Chondrocyte (in vitro differentiated cells): Measurements from ENCODE around the gene MAN1A1. TPM values are rescaled to one million over a fixed set of nuclear protein-coding genes. Genes with fewer than 3 reads are reported as not detected.

ENCODE experiments used
- DNase-seq: peaks from one replicate; pipeline ENCODE4 v3.0.0; 2021; ENCODE audit warnings: mixed read lengths, low spot score
- H3K27ac Mint-ChIP-seq: one replicate; pipeline ENCODE4 v1.8.0; 2021; ENCODE audit warnings: mild to moderate bottlenecking, moderate library complexity, mixed read lengths; ENCODE audit not compliant: unreplicated experiment
- H3K27me3 Mint-ChIP-seq: 2 replicates; pipeline ENCODE4 v1.8.0; 2021; ENCODE audit warnings: low read depth, mixed read lengths
- H3K36me3 Mint-ChIP-seq: 2 replicates; pipeline ENCODE4 v1.8.0; 2021; ENCODE audit warnings: low read depth, mixed read lengths
- H3K4me1 Mint-ChIP-seq: 2 replicates; pipeline ENCODE4 v1.8.0; 2021; ENCODE audit warnings: low read depth, mild to moderate bottlenecking, mixed read lengths
- H3K4me3 Mint-ChIP-seq: one replicate; pipeline ENCODE4 v1.8.0; 2021; ENCODE audit warnings: mild to moderate bottlenecking, moderate library complexity, mixed read lengths; ENCODE audit not compliant: unreplicated experiment
- H3K9me3 Mint-ChIP-seq: 2 replicates; pipeline ENCODE4 v1.8.0; 2021; ENCODE audit warnings: low read depth, mixed read lengths
- total RNA-seq: library from RNA; stranded (reverse); gene quantifications from 3 replicates; pipeline ENCODE4 v1.2.1, GENCODE V29; 2021
- TF ChIP-seq, protein P1 (sequence below): fragments of 200-600 bp; sonication (generic); IDR thresholded peaks from 2 replicates; pipeline ENCODE4 v1.5.0; 2021; ENCODE audit warnings: antibody characterized with exemption, mild to moderate bottlenecking, moderate library complexity

The MAN1A1 gene
- total RNA-seq, 1 donor from 2014 or later = 7.2 TPM

DNA sequence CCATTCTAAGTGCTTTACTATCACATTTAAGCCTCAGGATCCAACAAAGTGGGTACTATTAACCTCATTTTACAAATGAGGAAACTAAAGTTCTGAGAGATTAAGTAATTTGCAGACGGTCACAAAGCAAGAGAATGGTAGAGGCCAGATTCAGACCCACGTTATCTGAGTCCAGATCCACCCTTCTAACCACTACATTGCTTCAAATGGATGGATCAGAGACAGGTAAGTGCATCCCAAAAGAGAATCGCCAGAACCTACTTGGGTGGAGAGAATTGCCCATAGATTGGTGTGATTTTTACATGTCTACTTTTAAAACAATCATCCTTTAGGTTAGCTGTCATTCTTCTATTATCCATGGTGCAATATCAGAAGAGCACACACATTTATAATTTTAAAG, 7.1 kb downstream of the MAN1A1 start:
- DNase-seq = no peak
- TF ChIP-seq, protein P1, sequence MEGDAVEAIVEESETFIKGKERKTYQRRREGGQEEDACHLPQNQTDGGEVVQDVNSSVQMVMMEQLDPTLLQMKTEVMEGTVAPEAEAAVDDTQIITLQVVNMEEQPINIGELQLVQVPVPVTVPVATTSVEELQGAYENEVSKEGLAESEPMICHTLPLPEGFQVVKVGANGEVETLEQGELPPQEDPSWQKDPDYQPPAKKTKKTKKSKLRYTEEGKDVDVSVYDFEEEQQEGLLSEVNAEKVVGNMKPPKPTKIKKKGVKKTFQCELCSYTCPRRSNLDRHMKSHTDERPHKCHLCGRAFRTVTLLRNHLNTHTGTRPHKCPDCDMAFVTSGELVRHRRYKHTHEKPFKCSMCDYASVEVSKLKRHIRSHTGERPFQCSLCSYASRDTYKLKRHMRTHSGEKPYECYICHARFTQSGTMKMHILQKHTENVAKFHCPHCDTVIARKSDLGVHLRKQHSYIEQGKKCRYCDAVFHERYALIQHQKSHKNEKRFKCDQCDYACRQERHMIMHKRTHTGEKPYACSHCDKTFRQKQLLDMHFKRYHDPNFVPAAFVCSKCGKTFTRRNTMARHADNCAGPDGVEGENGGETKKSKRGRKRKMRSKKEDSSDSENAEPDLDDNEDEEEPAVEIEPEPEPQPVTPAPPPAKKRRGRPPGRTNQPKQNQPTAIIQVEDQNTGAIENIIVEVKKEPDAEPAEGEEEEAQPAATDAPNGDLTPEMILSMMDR = no peak
- peaks cover 5% of the 10 kb centered on the region for H3K27me3 Mint-ChIP-seq
- H3K36me3 Mint-ChIP-seq = peaks cover 1% of the 10 kb centered on the region
- no peaks in the 10 kb centered on the region for H3K9me3 Mint-ChIP-seq
- H3K4me3 Mint-ChIP-seq = no peak overlapping the region
- no peak overlapping the region for H3K27ac Mint-ChIP-seq
- H3K4me1 Mint-ChIP-seq = peaks cover 7% of the 10 kb centered on the region

DNA sequence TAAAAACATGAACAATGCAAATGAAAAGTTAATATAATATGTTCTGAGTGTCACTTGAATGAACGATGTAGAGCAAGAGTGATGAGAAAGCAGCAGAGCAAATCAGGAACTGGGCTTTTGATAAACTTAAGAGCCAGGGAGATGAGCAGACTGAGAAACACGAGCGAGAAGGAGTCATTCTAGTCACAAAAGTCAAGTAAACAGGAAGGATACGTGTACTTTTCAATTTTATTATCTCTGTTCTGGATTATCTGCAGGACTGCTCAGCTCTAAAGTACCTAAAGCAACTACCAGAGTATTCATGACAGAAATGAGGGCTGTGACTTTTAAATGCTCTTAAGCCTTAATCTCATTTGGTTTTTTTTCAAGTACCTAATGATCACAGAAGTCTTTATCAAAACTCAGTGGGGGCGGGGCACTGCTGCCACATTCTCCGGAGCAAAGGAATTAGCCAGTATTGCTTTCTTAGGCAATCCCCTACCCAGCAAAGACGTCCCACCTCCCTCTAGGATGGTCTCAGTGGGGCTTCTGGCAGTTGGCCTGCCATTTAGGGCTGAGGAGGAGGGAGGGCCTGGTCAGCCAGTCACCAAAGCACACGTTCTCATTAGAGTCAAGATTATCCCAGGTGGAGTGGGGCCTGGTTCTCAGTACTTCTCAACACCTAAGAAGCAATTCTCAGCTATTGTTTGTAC, 8.6 kb downstream of the MAN1A1 start:
- peaks cover 4% of the 10 kb centered on the region for H3K4me1 Mint-ChIP-seq
- H3K9me3 Mint-ChIP-seq = no peaks in the 10 kb centered on the region
- DNase-seq = no peak
- peaks cover 1% of the 10 kb centered on the region for H3K36me3 Mint-ChIP-seq
- no peak overlapping the region for H3K4me3 Mint-ChIP-seq
- peaks cover 5% of the 10 kb centered on the region for H3K27me3 Mint-ChIP-seq
- no peak overlapping the region for H3K27ac Mint-ChIP-seq
- TF ChIP-seq, protein P1 = no peak

DNA sequence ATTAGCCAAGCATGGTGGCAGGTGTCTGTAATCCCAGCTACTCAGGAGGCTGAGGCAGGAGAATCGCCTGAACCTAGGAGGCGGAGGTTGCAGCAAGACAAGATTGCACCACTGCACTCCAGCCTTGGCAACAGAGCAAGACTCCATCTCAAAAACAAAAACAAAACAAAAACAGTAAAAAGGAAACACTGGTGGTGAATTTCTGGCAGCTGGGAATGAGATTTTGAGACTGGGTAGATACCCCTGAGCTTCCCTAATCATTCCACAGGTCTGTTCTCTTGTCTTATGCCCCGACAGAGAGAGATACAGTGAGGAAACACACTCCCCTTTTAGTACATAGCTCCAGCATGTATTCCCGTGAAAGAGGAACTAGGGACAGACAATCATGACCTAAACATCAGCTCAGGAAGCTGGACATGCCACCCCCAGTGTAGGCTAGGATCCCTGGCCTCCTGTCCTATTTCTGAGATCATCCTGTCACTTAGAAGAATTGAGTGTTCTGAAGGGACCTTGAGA, 9.6 kb downstream of the MAN1A1 start:
- peaks cover 1% of the 10 kb centered on the region for H3K36me3 Mint-ChIP-seq
- DNase-seq = no peak
- no peaks in the 10 kb centered on the region for H3K9me3 Mint-ChIP-seq
- H3K4me1 Mint-ChIP-seq = peaks cover 4% of the 10 kb centered on the region
- no peak overlapping the region for H3K4me3 Mint-ChIP-seq
- TF ChIP-seq, protein P1 = no peak
- no peak overlapping the region for H3K27ac Mint-ChIP-seq
- H3K27me3 Mint-ChIP-seq = peaks cover 2% of the 10 kb centered on the region

GRCh38 chr6:119337762-119338161, 11.8 kb downstream of the MAN1A1 start:
- Mint-ChIP-seq H3K4me3 (no peak overlapping the region), H3K27ac (no peak overlapping the region), H3K36me3 (no peaks in the 10 kb centered on the region), H3K4me1 (peaks cover 4% of the 10 kb centered on the region), H3K27me3 (peaks cover 3% of the 10 kb centered on the region), H3K9me3 (no peaks in the 10 kb centered on the region)
- TF ChIP-seq, protein P1 = no peak
- no peak for DNase-seq

DNA sequence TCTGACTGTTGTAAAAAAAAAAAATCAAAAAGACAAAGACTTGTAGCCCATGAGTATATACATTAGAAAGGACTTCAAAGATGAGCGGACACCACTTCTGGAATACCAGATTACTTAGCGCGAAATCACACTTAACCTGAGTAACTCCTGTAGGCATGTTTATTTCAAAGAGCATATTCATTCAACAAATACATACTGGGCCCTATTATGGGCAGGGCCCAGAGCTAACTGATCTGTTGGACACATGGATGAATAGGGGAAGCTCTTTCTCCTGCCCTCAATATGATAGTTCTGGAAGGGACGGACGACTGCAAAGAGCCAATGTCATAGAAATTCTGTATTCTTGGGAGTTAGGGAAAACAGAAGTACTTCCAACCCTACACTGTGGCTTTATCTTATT, 12.3 kb downstream of the MAN1A1 start:
- Mint-ChIP-seq H3K4me3 (no peak overlapping the region), H3K27ac (no peak overlapping the region), H3K27me3 (peaks cover 3% of the 10 kb centered on the region), H3K36me3 (no peaks in the 10 kb centered on the region), H3K9me3 (no peaks in the 10 kb centered on the region), H3K4me1 (peaks cover 4% of the 10 kb centered on the region)
- TF ChIP-seq, protein P1 = no peak
- no peak for DNase-seq
